ENCODE data around the gene KIAA1143.

The KIAA1143 gene

DNA sequence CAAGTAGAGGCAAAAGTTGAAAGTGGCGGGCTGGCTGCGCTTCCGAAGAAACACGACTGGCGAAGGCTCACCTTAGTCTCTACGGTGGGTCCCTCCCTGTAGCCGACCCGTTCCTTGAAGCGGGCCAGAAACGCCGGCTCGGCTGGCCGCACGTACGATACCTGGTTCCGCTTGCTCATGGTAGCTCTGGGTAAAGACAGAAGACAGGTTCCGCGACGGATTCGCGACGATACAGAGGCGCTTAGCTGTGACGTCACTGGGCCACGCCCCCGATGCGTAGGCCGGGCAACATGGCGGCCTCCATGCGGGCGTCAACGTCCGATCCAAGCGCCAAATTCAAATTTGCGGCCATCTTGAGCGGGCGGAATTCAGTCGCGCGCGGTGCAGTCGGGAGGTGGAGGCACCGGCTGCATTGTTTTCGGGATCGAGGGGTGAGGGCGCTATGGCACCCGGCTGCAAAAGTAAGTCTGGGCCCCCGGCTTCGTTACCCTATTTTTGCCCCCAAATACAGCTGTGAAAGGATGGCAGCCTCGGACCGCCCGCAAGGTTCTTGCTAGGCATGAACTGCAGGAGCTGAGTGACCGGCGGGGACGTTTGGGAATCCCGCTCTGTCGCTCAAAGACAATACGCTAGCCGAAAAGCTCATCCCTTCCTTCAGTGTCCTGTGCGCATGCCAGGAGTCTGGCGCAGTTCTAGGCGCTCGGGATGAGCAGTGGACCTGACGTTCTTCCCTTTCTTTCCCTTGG lies at the start of gene KIAA1143, which contains the start of gene KIF15:
TSS of gene KIAA1143 (minus strand) at position 196 of the 746 bp plus-strand sequence. CDS start at position 179, 17 bp downstream.
TSS of gene KIF15 (plus strand) at position 371 of the 746 bp plus-strand sequence. CDS start at position 443, 72 bp downstream.
- DNase-seq: peak; percentile 67

DNA sequence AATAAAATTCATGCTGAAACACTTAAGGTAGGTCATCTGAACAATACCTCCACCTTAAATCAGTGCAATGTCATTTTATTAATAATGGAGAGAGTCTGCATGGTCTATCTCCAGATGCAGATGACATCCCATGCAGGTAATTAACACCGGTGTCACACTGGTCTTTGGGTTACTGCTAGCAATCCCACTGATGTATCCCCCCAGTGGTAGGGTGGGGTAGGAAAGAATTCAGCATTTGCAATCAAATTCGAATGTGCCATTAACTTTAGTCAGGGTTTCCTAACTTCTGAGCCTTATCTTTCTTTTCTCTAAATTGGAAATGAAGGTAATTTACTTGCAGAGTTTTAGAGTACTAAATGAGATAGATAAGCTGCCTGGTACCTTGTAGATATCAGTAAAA lies 44.5 kb upstream of the KIAA1143 start:
- DNase-seq: no peak

GRCh38 chr3:44803298-44803697 lies 41.9 kb upstream of the KIAA1143 start:
- DNase-seq: no peak

DNA sequence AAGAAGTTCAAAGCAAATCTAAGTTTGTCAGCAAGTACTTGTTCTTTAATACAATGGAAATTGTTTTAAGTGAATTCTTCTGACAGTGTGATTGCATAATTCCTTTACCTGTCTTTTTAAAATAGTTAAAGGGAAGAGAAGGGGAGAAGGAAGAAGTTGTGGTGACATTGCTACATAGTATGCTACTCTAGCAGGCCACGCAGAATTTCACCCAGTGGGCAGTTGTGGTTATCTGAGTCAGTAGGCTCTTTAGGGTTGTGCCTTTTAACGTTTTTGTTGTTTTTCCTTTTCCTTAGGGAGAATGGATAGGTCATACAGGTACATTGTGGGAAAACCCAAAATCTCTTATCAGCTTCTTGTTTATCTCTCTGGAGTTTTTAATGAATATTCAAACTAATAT lies 40.6 kb upstream of the KIAA1143 start:
- DNase-seq: no peak

DNA sequence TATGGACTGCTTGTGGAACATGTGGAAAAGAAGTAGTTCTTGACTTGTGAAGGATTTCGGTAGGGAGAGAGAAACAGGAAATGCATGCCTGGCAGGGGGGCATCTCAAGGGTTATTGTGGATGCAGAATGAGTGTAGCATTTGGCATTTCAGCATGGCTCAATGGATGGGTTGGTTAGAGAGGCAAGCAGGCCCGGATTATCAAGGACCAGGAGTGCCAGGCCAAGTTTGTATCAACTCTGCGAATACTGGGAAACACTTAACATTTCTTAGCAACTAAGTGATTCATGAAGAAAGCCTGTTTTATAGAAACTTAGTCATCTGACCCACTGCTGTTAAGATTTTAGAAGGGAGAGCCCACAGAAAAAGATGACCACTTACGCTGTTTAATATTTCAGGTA lies 33.8 kb upstream of the KIAA1143 start:
- DNase-seq: no peak

GRCh38 chr3:44782891-44783290 lies 21.5 kb upstream of the KIAA1143 start:
- DNase-seq: no peak

- DNase-seq: no peak
These were observed 10.7 kb upstream of the KIAA1143 start for GRCh38 chr3:44772099-44772442.

GRCh38 chr3:44771424-44772098 lies 10.1 kb upstream of the KIAA1143 start:
- no peak for DNase-seq

GRCh38 chr3:44764248-44764647 lies 2.8 kb upstream of the KIAA1143 start:
- DNase-seq: no peak

GRCh38 chr3:44762690-44763089 lies 1.3 kb upstream of the KIAA1143 start:
- DNase-seq: no peak

- no peak for DNase-seq
These were observed 805 bp upstream of the KIAA1143 start for GRCh38 chr3:44762170-44762677.

GRCh38 chr3:44761101-44761423 lies 357 bp downstream of the KIAA1143 start:
- DNase-seq: no peak

- no peak for DNase-seq
These were observed 26.7 kb downstream of the KIAA1143 start for GRCh38 chr3:44734646-44735168.

DNA sequence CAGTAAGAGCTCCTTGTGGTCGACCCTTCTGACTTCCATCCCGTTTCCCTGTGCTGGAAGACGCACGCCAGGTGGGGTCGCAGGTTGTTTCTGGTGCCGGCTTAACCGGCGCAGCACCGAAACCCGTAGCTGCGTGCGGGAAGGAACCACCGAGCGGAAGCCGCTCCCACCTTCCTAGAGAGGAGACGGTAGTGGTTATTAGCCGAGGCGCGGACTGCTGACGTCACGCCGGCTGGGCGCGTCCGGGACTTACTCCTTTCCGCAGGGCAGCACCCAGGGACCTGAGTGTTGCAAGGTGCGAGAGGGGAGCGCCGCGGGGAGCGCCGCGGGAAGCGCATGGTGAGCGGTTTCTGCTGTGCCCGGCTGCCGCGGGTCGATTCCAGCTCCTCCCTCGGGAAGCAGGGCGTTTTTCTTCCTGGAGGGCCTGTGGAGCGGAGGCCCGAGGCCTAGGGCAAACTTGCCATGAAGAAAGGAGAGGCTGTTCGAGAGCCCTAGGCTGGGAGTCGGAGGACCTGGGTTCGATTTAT lies 32.0 kb downstream of the KIAA1143 start, which contains the start of gene ZNF501:
TSS of gene ZNF501 (plus strand) at position 252 of the 527 bp plus-strand sequence. CDS start 4,787 bp downstream, outside the sequence.
- peak; percentile 81 for DNase-seq

- DNase-seq: no peak
These were observed 39.4 kb downstream of the KIAA1143 start for GRCh38 chr3:44722103-44722401.

GRCh38 chr3:44721231-44722102 lies 40.0 kb downstream of the KIAA1143 start:
- no peak for DNase-seq

DNA sequence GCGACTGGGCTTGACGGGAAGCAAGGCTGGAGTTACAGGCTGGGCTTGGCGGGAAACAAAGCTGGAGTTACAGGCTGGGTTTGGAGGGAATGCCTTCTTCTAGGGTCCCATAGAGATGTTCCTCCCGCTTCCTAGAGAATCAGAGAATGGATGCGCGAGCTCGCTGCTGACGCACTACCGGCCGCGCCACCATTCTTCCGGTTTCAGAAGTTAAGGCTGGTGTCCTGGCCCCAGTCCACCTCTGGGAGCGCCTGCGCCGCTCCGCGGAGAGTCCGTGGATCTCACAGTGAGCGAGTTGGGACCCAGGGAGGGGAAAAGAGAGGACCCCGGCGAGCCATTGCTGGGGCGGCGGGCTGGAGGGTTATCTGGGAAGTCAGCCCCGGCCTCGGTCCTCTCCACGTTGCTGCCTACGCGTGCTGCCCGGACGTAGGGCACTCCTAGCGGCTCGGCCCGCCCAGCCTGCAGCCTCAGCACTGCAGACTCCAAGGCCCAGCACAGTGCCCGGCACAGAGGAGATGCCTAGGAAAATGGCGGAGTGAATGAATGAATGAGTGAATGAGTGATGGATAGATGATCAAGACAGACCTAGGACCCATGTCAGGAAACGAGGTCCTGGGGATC lies 48.9 kb downstream of the KIAA1143 start, which contains the start of gene ZNF502:
TSS of gene ZNF502 (plus strand) at position 206 of the 621 bp plus-strand sequence. CDS start 7,602 bp downstream, outside the sequence.
- DNase-seq: peak; percentile 65
